Eye (tissue), 1 donor: ENCODE measurements around the gene UGT1A9.
"Not testable (repeated sequence)": the region's sequence is repeated elsewhere in the genome, so short reads cannot be mapped to it uniquely, and the experiment has no call there.

Experiments used
- DNase-seq: peaks from one replicate; pipeline ENCODE4 v3.0.0-alpha.2; 2015

Gene UGT1A9

DNA sequence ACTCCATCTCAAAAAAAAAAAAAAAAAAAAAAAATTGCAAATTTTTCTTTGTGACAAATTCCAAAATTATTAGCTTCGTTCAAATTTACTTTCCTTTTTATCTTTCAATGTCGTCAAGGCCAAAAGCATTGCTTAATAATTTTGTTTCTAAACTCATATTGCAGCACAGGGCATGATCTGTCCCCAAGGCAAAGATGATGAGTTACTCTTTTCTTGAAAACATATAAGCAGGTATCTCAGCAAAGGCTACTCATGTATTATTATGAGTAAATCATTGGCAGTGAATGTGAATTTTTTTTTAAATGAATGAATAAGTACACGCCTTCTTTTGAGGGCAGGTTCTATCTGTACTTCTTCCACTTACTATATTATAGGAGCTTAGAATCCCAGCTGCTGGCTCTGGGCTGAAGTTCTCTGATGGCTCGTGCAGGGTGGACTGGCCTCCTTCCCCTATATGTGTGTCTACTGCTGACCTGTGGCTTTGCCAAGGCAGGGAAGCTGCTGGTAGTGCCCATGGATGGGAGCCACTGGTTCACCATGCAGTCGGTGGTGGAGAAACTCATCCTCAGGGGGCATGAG, 9.9 kb downstream of the UGT1A9 start, which contains the start of gene UGT1A7:
Gene UGT1A7 (plus strand): TSS at position 381 of the 579 bp plus-strand sequence. CDS start 37 bp downstream, at position 418.
- no peak for DNase-seq

DNA sequence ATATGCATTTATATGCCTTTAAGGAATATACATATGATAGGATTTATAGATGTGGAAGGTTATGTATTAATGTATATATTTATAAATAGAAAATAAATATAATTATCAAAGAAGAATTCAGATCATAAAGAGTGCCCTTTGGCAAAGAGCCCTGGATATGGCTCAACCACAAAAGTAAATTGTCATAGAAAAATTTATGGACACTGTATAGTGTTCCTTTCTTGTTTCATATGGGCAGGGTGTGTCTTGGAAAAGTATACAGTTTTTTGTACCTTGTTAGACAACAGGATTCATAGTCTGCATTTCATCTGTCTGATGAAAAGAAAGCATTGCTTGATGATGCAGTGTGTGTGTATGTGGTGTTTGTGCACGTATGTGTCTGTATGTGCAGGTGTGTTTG, 12.9 kb downstream of the UGT1A9 start:
- DNase-seq, result no peak

DNA sequence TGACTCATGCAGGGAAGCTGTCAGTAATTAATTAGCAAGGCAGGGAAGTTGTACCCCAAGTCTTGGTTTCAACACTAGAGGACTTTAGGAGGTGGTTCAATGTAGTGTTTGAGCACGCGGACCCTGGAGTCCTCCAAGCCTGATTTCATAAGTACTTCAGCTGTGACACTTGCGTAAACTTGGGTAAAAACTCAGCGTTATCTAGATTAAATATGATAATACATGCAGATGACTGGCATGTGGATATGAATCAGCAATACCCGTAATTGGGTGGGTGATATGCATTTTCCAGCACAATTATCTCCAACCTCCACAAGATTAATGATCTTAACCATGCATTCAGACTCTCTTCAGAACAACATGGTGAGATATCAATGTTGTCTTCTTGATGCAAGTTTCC, 15.2 kb downstream of the UGT1A9 start:
- no peak for DNase-seq

DNA sequence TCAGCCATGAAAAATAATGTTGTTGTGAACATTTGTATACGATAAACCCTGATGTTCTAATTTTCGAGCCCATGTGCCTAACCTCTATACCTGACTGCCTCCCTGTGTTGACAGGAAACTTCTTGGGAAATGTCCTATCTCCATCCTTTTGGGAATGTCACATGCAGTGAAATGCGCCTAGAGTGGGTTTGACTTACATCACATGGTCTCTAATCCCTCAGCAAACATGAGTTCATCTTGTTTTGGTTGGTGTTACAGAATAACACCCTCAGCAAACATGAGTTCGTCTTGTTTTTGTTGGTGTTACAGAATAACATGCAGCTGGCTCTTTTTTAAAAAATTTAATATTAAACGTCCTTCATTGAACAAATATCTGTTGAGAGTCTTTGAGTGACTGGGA, 16.6 kb downstream of the UGT1A9 start:
- DNase-seq, result no peak

DNA sequence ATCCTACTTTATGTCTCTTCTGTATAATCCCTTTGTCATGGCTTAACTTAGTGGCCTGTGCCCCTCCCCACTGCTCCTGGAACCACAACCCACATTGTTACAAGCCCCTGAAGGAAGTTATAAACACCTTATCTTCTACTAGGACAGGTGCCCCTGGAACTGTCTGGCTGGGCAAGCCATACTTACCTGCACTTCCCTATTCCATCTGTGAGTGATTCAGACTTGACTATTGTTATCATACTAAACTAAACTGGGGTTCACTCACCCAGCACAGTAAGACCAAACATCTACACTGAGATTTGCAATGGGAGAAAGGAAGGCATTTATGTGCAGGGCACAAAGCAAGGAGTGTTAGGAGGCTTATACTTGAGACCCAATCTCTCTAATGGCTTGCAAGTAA, 17.3 kb downstream of the UGT1A9 start:
- DNase-seq, result no peak

DNA sequence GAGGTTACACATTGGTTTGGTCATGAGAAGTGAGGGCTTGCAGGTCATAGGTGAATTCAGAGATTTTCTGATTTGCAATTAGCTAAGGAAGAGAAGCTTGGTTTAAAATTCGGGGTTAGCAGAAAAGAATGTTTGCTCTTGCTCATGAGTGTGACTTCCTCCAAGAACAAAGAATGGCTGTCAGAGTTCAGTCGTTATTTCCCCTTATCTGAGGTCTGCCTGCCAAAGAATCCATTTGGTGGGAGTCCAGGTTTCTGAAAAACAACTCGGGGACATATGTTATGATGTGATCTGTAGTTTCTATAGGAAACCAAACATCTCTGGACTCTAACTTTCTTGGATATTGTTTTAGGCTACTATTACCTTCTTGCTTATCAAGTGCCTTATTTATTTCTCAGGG, 17.8 kb downstream of the UGT1A9 start:
- DNase-seq, result no peak

DNA sequence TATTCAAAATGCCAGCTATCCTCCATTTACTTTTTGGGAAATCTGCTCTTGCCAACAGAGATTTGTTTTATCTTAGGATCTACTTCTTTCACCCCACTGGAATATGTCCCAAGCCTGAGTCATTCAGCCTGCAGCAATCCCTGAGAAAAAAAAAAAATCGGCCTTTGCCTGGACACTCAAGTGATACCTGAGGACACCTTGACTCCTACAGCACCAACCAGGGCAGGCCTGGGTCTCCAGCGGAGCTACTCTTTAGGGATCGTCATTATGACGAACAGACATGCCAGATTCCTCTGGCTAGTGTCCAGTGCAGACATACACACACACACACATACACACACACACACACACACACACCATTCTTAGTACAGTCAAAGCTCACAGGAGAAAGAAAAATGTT, 18.7 kb downstream of the UGT1A9 start:
- DNase-seq, result no peak

DNA sequence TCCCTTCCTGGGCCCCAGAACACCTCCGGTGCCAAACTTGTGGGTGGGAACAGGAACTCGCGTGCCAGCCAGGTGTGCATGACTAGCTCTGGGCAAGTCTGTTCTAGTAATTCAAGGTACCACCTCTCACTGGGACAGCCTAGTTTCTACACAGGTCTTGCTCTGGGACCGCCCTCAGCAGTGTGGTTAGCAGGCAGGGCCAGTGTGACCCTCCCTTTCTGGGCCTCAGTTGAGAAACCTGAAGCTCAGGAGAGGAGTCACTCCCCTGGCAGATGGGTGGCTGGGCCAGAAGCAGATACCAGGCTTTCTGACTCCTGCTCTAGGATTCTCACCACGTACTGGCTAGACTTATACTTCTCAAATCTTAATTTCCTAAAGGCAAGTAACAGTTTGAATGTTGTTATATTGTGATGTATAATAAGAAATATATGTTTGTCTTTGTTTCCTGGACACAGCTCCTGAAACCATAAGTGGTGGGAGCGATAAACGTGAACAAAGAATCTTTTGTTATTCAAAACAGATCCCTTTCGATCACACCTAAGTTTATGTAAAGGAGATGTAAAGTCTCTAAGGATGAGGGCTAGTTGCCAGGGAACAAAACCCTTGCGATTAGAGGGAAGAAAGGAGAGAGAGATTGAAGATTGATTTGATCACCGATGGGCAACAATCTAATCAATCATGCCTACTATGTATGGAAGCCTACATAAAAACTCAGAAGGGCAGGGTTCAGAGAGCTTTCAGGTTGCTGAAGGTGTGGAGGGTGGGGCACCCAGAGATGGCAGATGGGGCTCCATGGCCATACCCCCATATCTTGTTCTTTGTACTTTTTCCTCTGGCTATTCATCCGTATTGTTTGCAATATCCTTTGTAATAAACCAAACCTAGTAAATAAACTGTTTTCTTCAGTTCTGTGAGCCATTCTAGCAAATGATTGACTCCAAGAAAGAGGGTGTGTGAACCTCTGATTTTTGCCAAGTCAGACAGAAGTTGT, 20.0 kb downstream of the UGT1A9 start:
- no peak for DNase-seq

DNA sequence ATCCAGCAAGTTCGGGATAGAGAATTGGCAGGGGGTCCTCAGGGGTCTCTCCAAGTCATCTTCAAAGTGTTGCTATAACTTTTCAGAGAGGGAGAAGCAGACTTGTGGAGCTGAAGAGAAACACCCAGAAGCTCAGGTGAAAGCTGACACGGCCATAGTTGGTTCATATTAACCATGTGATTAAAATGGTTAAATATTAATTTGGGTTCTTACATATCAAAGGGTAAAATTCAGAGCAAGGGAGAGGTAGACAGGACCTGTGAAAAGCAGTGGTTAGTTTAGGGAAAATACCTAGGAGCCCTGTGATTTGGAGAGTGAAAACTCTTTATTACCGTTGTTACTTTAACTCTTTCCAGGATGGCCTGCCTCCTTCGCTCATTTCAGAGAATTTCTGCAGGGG, 20.9 kb downstream of the UGT1A9 start, which contains the start of gene UGT1A6:
Gene UGT1A6 (plus strand): TSS at position 243 of the 400 bp plus-strand sequence. CDS start 115 bp downstream, at position 358.
- no peak for DNase-seq

DNA sequence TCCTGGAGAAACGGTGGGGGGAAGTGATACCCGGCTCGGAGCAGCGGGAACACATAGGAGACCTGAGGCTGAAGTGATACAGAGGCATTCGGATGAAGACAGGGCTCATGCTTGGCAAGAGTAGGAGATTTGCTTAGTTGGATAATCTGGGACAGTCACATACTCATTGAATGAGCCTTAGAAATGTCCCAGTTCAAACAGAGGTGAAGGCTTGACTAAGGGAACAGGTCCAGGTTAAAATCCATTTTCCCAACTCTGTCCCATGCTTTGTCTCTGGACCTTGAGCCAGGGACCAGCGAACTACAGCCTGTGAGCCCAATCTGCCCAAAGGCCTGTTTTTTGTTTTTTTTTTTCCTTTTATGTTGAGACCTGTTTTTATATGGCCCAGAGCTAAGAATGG, 22.3 kb downstream of the UGT1A9 start:
- no peak for DNase-seq

DNA sequence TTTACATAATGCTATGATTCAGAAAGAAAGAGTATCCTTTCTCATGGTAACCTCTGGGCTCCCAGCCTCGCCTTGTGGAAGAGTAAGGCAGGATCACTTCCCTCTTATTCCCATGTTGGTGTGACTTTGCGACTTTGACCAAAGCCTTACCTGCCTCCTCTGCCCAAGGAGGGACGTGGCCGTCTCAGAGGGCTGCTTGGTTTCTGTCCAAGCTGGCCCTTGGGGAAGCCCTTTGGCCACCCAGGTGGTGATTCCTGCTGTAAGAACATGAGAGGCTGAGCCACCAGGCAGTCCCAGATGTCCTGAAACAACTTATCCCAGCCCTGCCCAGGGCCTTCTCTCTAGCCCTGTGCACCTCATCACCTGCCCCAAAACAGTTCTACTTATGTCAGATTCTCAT, 27.0 kb downstream of the UGT1A9 start:
- DNase-seq, result no peak

DNA sequence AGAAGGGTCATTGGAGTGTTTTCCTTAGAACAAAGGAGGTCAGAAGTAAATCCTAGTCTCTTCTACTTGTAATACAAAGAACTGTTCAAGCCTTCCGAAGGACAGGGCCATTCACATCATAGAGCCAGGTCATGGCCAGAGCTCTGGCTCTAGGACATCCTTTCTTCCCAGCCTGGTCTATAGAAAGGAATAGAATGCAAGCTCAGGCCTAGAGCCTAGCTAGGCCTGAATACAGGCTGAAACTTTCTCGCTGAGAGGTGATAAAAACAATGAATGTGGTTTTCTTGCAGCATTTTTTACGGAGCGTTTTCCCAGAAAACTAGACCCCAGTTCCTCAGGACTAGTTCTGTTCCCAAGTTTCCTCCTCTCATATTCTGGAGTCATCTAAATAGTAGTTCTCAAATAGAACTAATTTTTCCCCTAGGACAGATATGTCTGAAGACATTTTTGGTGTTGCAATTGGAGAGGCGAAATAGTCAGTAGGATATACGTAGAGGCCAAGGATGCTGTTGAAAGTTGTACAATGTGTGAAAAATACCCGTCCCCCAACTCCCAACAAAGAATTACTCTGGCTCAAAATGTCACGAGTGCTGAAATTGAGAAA, 27.8 kb downstream of the UGT1A9 start:
- peak; percentile 3 for DNase-seq

DNA sequence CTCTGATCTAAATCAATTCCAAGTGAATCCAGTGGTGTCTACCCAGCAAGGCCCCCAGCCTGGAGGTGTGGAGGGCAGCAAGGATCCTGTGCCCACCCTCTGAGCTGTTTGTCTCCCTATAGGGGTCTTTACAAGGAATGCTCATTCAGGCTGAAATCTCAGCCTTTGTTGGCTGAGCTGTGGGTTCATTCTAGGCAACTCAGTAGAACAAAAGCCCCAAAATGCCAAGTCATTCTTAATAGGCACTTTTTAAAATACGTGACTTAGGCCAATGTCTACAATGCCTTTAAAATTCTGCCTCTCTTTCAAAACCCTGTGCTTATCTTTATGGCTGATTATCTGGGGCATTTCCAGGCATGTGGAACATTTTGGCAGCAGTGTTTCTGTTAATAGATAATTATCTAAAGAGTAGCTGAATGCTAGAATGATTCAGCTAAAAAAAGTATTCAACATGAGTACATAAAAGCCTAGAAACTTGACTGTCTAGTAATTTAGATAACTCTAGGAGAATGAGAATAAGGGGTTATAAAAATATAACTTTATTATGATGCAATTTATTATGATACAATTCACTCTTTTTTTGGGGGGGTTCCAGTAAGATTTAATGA, 28.4 kb downstream of the UGT1A9 start:
- DNase-seq, result peak; percentile 67

DNA sequence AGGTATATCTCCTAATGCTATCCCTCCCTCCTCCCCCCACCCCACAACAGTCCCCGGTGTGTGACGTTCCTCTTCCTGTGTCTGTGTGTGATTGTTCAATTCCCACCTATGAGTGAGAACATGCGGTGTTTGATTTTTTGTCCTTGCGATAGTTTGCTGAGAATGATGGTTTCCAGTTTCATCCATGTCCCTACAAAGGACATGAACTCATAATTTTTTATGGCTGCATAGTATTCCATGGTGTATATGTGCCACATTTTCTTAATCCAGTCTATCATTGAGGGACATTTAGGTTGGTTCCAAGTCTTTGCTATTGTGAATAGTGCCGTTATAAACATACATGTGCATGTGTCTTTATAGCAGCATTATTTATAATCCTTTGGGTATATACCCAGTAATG, 29.1 kb downstream of the UGT1A9 start:
- DNase-seq, result not testable (repeated sequence)

DNA sequence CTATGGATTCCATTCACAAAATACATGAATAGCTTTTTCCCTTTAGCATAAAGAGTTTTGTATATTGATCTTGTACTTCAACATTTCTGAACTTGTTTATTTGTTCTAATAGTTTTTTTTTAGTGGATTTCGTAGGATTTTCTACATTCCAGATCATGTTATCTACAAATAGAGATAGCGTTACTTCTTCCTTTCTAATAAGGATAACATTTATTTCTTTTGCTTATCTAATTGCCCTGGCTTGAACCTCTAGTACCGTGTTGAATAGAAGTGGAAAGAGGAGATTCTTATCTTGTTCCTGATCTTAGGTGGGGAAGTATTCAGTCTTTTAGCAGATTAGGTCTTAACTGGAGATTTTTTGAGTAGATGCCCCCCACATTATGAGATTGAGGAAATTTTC, 30.5 kb downstream of the UGT1A9 start:
- DNase-seq, result no peak

DNA sequence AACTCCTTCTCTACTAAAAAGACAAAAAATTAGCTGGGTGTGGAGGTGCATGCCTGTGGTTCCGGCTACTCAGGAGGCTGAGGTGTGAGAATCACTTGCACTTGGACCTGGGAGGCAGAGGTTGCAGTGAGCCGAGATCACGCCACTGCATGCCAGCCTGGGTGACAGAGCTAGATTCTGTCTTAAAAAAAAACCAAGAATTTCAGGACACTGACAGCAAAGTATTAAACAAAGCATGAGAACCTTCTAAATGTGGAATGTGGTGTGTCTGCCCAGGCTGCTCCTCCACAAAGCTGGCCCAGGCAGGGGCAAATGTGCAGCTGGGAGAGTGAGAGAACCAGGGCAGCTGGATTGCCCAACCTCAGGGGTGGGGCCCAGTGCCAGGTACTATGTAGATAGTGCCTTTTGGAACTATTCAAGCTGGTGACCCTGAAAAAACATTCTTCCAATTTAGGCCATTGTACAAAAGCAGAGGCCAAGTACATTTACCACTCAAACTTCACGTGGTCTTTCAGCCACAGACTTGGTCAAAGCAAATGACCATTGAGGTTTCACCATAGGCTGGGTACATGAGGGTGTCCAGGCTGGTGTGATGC, 34.3 kb downstream of the UGT1A9 start:
- DNase-seq, result no peak

DNA sequence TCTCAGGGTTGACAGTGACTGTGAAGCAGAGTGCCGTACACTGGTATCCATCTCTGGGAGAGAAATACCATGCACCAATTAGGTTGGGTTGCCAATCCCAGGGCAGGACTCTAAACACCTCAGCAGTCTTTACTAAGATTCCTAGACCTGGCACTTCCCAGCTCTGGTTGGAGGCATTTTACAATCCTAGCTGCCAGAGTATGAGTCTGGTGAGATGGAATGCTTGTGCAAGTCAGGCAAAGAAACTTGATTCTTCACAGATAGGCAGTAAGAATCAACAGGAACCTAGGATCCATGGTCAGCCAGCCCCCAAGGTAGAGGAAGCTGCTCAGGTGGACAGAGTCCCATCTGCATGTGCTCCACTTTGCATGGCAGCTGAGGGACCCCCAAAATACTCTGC, 35.0 kb downstream of the UGT1A9 start:
- no peak for DNase-seq

DNA sequence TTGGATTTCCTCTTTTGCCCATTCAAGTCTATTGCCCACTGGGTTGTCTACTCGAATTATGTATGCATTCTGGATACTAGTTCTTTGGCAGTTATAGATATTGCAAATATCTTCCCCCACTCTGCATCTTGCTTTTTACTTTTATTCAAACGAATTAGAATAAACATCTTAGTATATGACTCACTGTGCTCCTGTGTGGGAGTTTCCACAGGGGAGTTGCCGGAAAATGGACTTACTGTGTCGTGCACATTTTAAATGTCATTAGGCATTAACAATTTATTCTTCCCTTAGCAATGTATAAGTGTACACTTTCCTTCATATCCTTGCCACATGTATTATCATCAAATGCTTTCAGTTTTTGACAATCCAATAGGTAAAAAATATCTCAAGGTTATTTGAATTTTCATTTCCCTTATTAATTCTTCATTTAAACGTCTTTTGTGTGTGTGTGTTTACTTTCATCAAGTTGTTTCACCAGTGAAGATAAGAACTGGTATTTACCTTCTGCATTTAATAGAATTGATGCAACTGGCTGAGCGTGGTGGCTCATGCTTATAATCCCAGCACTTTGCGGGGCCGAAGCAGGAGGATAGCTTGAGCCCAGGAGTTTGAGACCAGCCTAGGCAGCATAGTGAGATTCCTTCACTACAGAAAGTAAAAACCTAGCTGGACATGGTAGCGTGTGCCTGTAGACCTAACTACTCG, 36.4 kb downstream of the UGT1A9 start:
- DNase-seq, result peak; percentile 24

DNA sequence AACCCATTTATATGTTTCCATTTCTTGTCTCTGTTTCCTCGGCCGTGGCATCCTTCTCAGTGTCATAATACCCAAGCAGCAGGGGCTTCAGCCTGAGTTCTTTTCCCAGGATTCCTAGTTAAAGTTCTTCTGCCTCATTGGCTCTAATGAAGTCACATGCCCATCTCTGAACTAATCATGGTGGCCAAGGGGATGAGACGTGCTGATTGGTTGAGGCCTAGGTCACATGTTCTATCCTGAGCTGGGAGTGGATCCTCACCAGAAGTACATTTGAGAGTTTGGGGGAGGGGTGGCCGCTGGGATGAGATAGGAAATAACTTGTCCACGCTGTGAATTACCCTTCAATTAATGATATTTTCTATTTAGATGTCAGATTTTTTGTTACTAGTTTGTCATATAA, 37.2 kb downstream of the UGT1A9 start:
- no peak for DNase-seq

DNA sequence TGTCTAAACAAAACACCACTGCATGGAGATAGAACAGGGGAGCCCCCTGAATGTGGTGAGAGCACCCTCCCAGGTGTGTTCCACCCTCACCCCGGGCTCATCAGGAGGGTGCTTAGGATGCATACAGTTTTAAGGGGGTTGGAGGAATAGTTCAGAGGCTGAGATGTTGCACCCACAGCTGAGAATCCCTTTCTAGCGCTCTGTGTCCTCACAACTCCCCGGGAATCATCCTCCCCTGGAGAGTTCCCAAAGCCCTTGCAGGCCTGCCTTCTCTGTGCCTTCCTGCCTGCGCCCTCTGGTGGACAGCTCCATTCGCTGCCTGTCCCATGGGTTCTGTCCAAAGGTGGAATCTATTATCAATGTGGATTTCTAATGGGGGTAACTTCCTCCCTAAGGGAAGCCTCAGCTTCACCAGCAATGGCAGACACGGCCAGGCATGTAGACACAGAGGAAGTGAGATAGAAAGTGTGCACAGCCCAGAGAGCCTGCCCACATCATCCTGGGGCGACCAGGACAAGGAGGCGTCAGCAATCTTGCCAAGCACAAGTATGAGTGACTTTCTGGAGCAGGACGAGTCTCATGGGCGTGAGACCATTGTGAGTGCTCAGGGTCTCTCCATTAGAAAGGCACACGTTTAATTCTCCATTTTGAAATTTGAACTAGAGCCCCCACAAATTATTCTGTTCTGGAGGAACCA, 39.8 kb downstream of the UGT1A9 start:
- peak; percentile 84 for DNase-seq

DNA sequence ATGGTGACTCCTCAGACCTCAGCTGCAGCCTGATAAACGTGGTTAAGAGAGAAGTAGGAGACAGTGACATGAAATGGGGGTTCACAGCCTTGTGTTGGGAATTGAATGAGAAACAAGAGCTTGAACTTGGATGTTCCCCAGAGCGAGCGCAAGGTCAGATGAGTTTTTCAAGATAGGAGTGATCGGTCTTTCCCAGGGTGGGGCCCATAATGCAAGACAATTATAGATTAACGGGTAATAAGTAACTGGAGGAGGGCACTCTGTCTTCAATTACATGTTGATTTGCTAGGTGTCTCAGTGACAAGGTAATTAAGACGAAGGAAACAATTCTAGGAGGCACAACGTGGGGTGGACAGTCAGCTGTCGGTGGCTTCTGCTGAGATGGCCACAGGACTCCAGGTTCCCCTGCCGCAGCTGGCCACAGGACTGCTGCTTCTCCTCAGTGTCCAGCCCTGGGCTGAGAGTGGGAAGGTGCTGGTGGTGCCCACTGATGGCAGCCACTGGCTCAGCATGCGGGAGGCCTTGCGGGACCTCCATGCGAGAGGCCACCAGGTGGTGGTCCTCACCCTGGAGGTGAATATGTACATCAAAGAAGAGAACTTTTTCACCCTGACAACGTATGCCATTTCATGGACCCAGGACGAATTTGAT, 41.0 kb downstream of the UGT1A9 start, which contains the start of gene UGT1A5:
Gene UGT1A5 (plus strand): TSS at position 297 of the 651 bp plus-strand sequence. CDS start 85 bp downstream, at position 382.
- DNase-seq, result no peak
